Activated CD4-positive, alpha-beta T cell treated with anti-CD3 and anti-CD28 coated beads, Interleukin-2, amount 50 U/mL, for 1 hour (primary cell): Measurements from ENCODE around the gene FPR1.

Experiments used
- DNase-seq: peaks from one replicate; pipeline ENCODE4 v3.0.0-alpha.2; 2020

Gene FPR1

GRCh38 chr19:51735759-51736449 lies 15.8 kb downstream of the FPR1 start:
- DNase-seq = no peak

GRCh38 chr19:51733742-51734522 lies 17.7 kb downstream of the FPR1 start:
- DNase-seq = no peak

- no peak for DNase-seq
Measured at GRCh38 chr19:51729781-51730180, 21.9 kb downstream of the FPR1 start.

- no peak for DNase-seq
Measured at GRCh38 chr19:51727349-51727880, 24.3 kb downstream of the FPR1 start.

- no peak for DNase-seq
Measured at GRCh38 chr19:51726049-51726448, 25.6 kb downstream of the FPR1 start.

- DNase-seq = no peak
Measured at GRCh38 chr19:51724543-51724942, 27.1 kb downstream of the FPR1 start.

- no peak for DNase-seq
Measured at GRCh38 chr19:51722492-51722891, 29.2 kb downstream of the FPR1 start.

- no peak for DNase-seq
Measured at GRCh38 chr19:51721905-51722304, 29.8 kb downstream of the FPR1 start.

GRCh38 chr19:51719251-51719988 lies 32.3 kb downstream of the FPR1 start:
- DNase-seq = no peak

GRCh38 chr19:51716925-51717324 lies 34.8 kb downstream of the FPR1 start:
- DNase-seq = no peak

GRCh38 chr19:51715850-51716249 lies 35.8 kb downstream of the FPR1 start:
- no peak for DNase-seq

- DNase-seq = no peak
Measured at GRCh38 chr19:51714848-51715247, 36.8 kb downstream of the FPR1 start.

GRCh38 chr19:51713319-51714285 lies 38.1 kb downstream of the FPR1 start:
- DNase-seq = no peak

GRCh38 chr19:51712461-51713081 lies 39.1 kb downstream of the FPR1 start:
- DNase-seq = no peak

GRCh38 chr19:51711702-51712101 lies 40.0 kb downstream of the FPR1 start:
- DNase-seq = no peak

GRCh38 chr19:51710163-51710562 lies 41.5 kb downstream of the FPR1 start:
- DNase-seq = no peak

- DNase-seq = no peak
Measured at GRCh38 chr19:51709575-51709974, 42.1 kb downstream of the FPR1 start.

- no peak for DNase-seq
Measured at GRCh38 chr19:51708811-51709210, 42.9 kb downstream of the FPR1 start.

GRCh38 chr19:51706885-51707284 lies 44.8 kb downstream of the FPR1 start:
- DNase-seq = no peak

GRCh38 chr19:51706296-51706695 lies 45.4 kb downstream of the FPR1 start:
- DNase-seq = no peak

- DNase-seq = no peak
Measured at GRCh38 chr19:51704626-51705025, 47.1 kb downstream of the FPR1 start.
